ENCODE measurements around the gene ARFGEF3.

- TF ChIP-seq POLR2AphosphoS5 (IDR thresholded peaks at IDR 0.05; ENCODE audit: low read length) (no peak), PKNOX1 (IDR thresholded peaks at IDR 0.05) (no peak), MTA3 (IDR thresholded peaks at IDR 0.05; ENCODE audit: borderline replicate concordance, low read length) (no peak), HDAC2 (IDR thresholded peaks at IDR 0.05) (no peak), POLR2A (IDR thresholded peaks at IDR 0.05; ENCODE audit: low read depth, low read length) (no peak), MEF2B (IDR thresholded peaks at IDR 0.05; ENCODE audit: partially characterized antibody, poor library complexity, severe bottlenecking) (no peak)
- TF ChIP-seq, protein P1, sequence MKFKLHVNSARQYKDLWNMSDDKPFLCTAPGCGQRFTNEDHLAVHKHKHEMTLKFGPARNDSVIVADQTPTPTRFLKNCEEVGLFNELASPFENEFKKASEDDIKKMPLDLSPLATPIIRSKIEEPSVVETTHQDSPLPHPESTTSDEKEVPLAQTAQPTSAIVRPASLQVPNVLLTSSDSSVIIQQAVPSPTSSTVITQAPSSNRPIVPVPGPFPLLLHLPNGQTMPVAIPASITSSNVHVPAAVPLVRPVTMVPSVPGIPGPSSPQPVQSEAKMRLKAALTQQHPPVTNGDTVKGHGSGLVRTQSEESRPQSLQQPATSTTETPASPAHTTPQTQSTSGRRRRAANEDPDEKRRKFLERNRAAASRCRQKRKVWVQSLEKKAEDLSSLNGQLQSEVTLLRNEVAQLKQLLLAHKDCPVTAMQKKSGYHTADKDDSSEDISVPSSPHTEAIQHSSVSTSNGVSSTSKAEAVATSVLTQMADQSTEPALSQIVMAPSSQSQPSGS (IDR thresholded peaks at IDR 0.05; ENCODE audit: low read length), result no peak
These were observed 80.2 kb downstream of the ARFGEF3 start for GRCh38 chr6:138241934-138242333.

Data from GM12878 (cell line).